Peyer's patch (tissue), 4 donors: ENCODE measurements around the gene STK32C.

ENCODE experiments used
- CTCF ChIP-seq, 6 experiments: fragments of 450-650 bp in 4 of 6; fragments of 200-600 bp in 2 of 6; sonication (generic) in 1 of 6; IDR thresholded peaks; one replicate each; pipeline ENCODE4 v1.5.1; 2017 to 2019; ENCODE audit warnings: antibody characterized with exemption in 6 of 6, mild to moderate bottlenecking in 3 of 6, moderate library complexity in 1 of 6
- POLR2A ChIP-seq, 2 donors: fragments of 450-650 bp; IDR thresholded peaks; one replicate each; pipeline ENCODE4 v1.5.1; 2017; ENCODE audit warnings: antibody characterized with exemption in 2 of 2, mild to moderate bottlenecking in 2 of 2, moderate library complexity in 2 of 2

GRCh38 chr10:132297526-132297925 lies 10.2 kb downstream of the STK32C start:
- TF ChIP-seq CTCF (IDR thresholded peaks at IDR 0.05) = no peak
- no peak for TF ChIP-seq POLR2A (IDR thresholded peaks at IDR 0.05)
